ENCODE data around the gene ATP5PB.

DNA sequence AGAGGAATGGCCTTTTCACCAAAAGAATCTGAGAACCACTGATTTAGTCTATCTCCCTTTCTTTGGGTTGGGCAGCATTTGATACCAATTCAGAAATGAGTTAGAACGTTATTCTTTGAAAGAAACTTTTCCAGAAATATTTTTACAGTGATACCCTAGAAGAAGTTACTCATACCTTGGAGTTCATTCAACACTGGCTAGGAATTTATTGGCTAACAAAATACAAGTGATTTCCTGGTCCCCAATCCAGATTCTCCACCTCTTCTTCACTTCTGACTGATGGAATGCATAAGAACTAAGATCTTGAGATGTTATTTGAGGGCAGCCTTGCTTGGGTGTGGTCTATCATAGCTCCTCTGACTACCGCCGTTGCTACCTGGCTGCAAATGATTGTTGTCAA, 33.9 kb downstream of the ATP5PB start:
- no peak for TF ChIP-seq CTCF (IDR thresholded peaks at IDR 0.05; ENCODE audit: borderline replicate concordance, extremely low read depth, low read length, poor library complexity, severe bottlenecking)
- TF ChIP-seq EZH2 (IDR thresholded peaks at IDR 0.05; ENCODE audit: borderline replicate concordance, low read depth, low read length, severe bottlenecking), result no peak
